GM23338 (cell line): ENCODE measurements around the gene AQP12B. TPM values are rescaled to one million over a fixed set of nuclear protein-coding genes. Genes with fewer than 3 reads are reported as not detected.

Source experiments
- ATAC-seq: fragments of 200-7000 bp; cut with Tn5 transposase; 3 replicates; pipeline ENCODE4 v1.9.1; 2020
- DNase-seq: peaks from one replicate; pipeline ENCODE4 v3.0.0-alpha.2; 2015; ENCODE audit warnings: low spot score
- H2AFZ ChIP-seq: fragments of 200-600 bp; sonication (generic); 2 replicates; pipeline ENCODE4 v1.8.0; 2016; ENCODE audit warnings: antibody characterized with exemption, mild to moderate bottlenecking, moderate library complexity
- H3F3A ChIP-seq: fragments of 200-600 bp; sonication (generic); replicated peaks from 2 replicates; pipeline ENCODE4 v1.8.0; 2017; ENCODE audit warnings: antibody characterized with exemption, mixed run types, low read depth
- H3K27ac ChIP-seq: fragments of 200-600 bp; sonication (generic); 2 replicates; pipeline ENCODE4 v1.6.1; 2016; ENCODE audit warnings: low read depth
- H3K27me3 ChIP-seq: fragments of 200-600 bp; sonication (generic); 2 replicates; pipeline ENCODE4 v1.8.0; 2016; ENCODE audit warnings: mild to moderate bottlenecking, mixed run types, moderate library complexity; ENCODE audit not compliant: insufficient read depth
- H3K36me3 ChIP-seq: fragments of 200-600 bp; sonication (generic); 2 replicates; pipeline ENCODE4 v1.8.0; 2016; ENCODE audit warnings: mild to moderate bottlenecking; ENCODE audit not compliant: insufficient read depth
- H3K4me1 ChIP-seq: fragments of 200-600 bp; sonication (generic); 2 replicates; pipeline ENCODE4 v1.8.0; 2016; ENCODE audit warnings: mild to moderate bottlenecking, moderate library complexity; ENCODE audit not compliant: insufficient read depth
- H3K4me2 ChIP-seq: fragments of 200-600 bp; sonication (generic); 2 replicates; pipeline ENCODE4 v1.7.1; 2017; ENCODE audit warnings: mixed run types
- H3K4me3 ChIP-seq: fragments of 200-600 bp; sonication (generic); 2 replicates; pipeline ENCODE4 v1.6.1; 2016; ENCODE audit warnings: mixed run types
- H3K79me2 ChIP-seq: fragments of 200-600 bp; sonication (generic); replicated peaks from 2 replicates; pipeline ENCODE4 v1.8.0; 2017; ENCODE audit warnings: mild to moderate bottlenecking; ENCODE audit not compliant: insufficient read depth
- H3K9me2 ChIP-seq: fragments of 200-600 bp; sonication (generic); 2 replicates; pipeline ENCODE4 v1.8.0; 2017; ENCODE audit not compliant: insufficient read depth
- H4K20me1 ChIP-seq: fragments of 200-600 bp; sonication (generic); replicated peaks from 2 replicates; pipeline ENCODE4 v1.8.0; 2017; ENCODE audit warnings: mild to moderate bottlenecking; ENCODE audit not compliant: insufficient read depth
- H3K27ac Mint-ChIP-seq: 2 replicates; pipeline ENCODE4 v1.8.0; 2020; ENCODE audit warnings: inconsistent platforms, mild to moderate bottlenecking, moderate library complexity, mixed read lengths
- H3K27me3 Mint-ChIP-seq: 3 replicates; pipeline ENCODE4 v1.8.0; 2022; ENCODE audit warnings: low read depth, mild to moderate bottlenecking, moderate library complexity, mixed read lengths, inconsistent platforms; ENCODE audit not compliant: insufficient read depth, poor library complexity
- H3K36me3 Mint-ChIP-seq: 3 replicates; pipeline ENCODE4 v1.8.0; 2021; ENCODE audit warnings: low read depth, mild to moderate bottlenecking, inconsistent platforms, moderate library complexity, mixed read lengths
- H3K4me1 Mint-ChIP-seq: 3 replicates; pipeline ENCODE4 v1.8.0; 2020; ENCODE audit warnings: mild to moderate bottlenecking, inconsistent platforms, mixed read lengths
- H3K4me3 Mint-ChIP-seq: 3 replicates; pipeline ENCODE4 v1.8.0; 2021; ENCODE audit warnings: moderate library complexity, mild to moderate bottlenecking, inconsistent platforms, mixed read lengths
- H3K9me3 Mint-ChIP-seq: 3 replicates; pipeline ENCODE4 v1.8.0; 2020; ENCODE audit warnings: moderate library complexity, mild to moderate bottlenecking, inconsistent platforms, mixed read lengths
- CREB1 ChIP-seq: fragments of 250-450 bp; sonication (Bioruptor Pico); IDR thresholded peaks from 2 replicates; pipeline ENCODE4 v1.5.0; 2020; ENCODE audit warnings: low read depth, mild to moderate bottlenecking, moderate library complexity
- EZH2 ChIP-seq: fragments of 200-600 bp; sonication (generic); IDR thresholded peaks from one replicate; pipeline ENCODE4 v1.8.0; 2017; ENCODE audit warnings: antibody characterized with exemption, mild to moderate bottlenecking, low read depth; ENCODE audit not compliant: unreplicated experiment
- NANOG ChIP-seq: IDR thresholded peaks from 2 replicates; pipeline ENCODE4 v1.6.1; 2016; ENCODE audit warnings: antibody characterized with exemption, borderline replicate concordance
- POLR2AphosphoS5 ChIP-seq: IDR thresholded peaks from 2 replicates; pipeline ENCODE4 v1.6.1; 2016; ENCODE audit warnings: antibody characterized with exemption, low read depth
- STAT1 ChIP-seq: IDR thresholded peaks from one replicate; pipeline ENCODE4 v1.6.1; 2016; ENCODE audit warnings: antibody characterized with exemption; ENCODE audit not compliant: unreplicated experiment
- ZNF114 ChIP-seq: fragments of 250-450 bp; sonication (Bioruptor Pico); IDR thresholded peaks from 2 replicates; pipeline ENCODE4 v1.5.0; 2020; ENCODE audit warnings: mild to moderate bottlenecking, moderate library complexity
- ZNF331 ChIP-seq: fragments of 250-450 bp; sonication (Bioruptor Pico); IDR thresholded peaks from 2 replicates; pipeline ENCODE4 v1.5.0; 2020; ENCODE audit warnings: low read depth, mild to moderate bottlenecking, moderate library complexity
- polyA plus RNA-seq: library from polyadenylated mRNA; unstranded; fragments of >200 nt; fragmentation: Nextera tagmentation; extraction: Ambion mirVana; gene quantifications from 2 replicates; pipeline ENCODE4 v1.2.1, GENCODE V29; 2016
- total RNA-seq: library from RNA; depleted of rRNA; stranded (reverse); fragments of >200 nt; shearing (Covaris generic); gene quantifications from 2 replicates; pipeline ENCODE4 v1.2.3, GENCODE V29; 2014
- TF ChIP-seq, protein P1 (sequence below): fragments of 250-450 bp; sonication (Bioruptor Pico); IDR thresholded peaks from 2 replicates; pipeline ENCODE4 v1.5.0; 2020; ENCODE audit warnings: mild to moderate bottlenecking, moderate library complexity
- TF ChIP-seq, protein P2 (sequence below): IDR thresholded peaks from 2 replicates; pipeline ENCODE4 v1.6.1; 2016; ENCODE audit warnings: antibody characterized with exemption
- TF ChIP-seq, protein P3 (sequence below), 2 experiments: fragments of 200-600 bp in 1 of 2; sonication (generic) in 1 of 2; conservative IDR thresholded peaks; 2 replicates each; pipeline versions ENCODE4 v1.5.1 to v1.6.1; 2016 to 2017; ENCODE audit warnings: antibody characterized with exemption in 2 of 2, low read depth in 2 of 2, mild to moderate bottlenecking in 2 of 2, moderate library complexity in 1 of 2
- TF ChIP-seq, protein P4 (sequence below): IDR thresholded peaks from one replicate; pipeline ENCODE4 v1.6.1; 2018; ENCODE audit warnings: antibody characterized with exemption; ENCODE audit not compliant: unreplicated experiment

AQP12B gene
- total and polyA plus RNA-seq, 2 experiments from 2014 or later, result not detected

DNA sequence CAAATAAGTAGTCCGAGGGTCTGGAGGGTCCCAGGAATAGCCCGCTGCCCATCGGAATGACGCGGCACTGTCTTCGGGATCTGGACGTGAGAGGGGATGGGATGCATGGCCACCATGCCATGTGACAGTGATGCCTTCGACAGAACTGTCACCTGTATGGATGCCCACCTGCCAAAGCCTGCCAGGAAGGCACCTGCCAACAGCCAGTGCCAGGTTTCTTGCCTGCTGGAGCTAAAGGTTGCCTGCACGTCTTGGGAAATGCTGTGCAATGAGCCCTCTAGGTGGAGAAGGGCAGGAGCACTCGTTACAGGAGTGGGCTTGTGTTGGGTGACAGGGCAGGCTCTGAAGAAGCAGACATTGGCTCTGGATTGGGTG lies 36.9 kb downstream of the AQP12B start (continued):
- TF ChIP-seq, protein P1, sequence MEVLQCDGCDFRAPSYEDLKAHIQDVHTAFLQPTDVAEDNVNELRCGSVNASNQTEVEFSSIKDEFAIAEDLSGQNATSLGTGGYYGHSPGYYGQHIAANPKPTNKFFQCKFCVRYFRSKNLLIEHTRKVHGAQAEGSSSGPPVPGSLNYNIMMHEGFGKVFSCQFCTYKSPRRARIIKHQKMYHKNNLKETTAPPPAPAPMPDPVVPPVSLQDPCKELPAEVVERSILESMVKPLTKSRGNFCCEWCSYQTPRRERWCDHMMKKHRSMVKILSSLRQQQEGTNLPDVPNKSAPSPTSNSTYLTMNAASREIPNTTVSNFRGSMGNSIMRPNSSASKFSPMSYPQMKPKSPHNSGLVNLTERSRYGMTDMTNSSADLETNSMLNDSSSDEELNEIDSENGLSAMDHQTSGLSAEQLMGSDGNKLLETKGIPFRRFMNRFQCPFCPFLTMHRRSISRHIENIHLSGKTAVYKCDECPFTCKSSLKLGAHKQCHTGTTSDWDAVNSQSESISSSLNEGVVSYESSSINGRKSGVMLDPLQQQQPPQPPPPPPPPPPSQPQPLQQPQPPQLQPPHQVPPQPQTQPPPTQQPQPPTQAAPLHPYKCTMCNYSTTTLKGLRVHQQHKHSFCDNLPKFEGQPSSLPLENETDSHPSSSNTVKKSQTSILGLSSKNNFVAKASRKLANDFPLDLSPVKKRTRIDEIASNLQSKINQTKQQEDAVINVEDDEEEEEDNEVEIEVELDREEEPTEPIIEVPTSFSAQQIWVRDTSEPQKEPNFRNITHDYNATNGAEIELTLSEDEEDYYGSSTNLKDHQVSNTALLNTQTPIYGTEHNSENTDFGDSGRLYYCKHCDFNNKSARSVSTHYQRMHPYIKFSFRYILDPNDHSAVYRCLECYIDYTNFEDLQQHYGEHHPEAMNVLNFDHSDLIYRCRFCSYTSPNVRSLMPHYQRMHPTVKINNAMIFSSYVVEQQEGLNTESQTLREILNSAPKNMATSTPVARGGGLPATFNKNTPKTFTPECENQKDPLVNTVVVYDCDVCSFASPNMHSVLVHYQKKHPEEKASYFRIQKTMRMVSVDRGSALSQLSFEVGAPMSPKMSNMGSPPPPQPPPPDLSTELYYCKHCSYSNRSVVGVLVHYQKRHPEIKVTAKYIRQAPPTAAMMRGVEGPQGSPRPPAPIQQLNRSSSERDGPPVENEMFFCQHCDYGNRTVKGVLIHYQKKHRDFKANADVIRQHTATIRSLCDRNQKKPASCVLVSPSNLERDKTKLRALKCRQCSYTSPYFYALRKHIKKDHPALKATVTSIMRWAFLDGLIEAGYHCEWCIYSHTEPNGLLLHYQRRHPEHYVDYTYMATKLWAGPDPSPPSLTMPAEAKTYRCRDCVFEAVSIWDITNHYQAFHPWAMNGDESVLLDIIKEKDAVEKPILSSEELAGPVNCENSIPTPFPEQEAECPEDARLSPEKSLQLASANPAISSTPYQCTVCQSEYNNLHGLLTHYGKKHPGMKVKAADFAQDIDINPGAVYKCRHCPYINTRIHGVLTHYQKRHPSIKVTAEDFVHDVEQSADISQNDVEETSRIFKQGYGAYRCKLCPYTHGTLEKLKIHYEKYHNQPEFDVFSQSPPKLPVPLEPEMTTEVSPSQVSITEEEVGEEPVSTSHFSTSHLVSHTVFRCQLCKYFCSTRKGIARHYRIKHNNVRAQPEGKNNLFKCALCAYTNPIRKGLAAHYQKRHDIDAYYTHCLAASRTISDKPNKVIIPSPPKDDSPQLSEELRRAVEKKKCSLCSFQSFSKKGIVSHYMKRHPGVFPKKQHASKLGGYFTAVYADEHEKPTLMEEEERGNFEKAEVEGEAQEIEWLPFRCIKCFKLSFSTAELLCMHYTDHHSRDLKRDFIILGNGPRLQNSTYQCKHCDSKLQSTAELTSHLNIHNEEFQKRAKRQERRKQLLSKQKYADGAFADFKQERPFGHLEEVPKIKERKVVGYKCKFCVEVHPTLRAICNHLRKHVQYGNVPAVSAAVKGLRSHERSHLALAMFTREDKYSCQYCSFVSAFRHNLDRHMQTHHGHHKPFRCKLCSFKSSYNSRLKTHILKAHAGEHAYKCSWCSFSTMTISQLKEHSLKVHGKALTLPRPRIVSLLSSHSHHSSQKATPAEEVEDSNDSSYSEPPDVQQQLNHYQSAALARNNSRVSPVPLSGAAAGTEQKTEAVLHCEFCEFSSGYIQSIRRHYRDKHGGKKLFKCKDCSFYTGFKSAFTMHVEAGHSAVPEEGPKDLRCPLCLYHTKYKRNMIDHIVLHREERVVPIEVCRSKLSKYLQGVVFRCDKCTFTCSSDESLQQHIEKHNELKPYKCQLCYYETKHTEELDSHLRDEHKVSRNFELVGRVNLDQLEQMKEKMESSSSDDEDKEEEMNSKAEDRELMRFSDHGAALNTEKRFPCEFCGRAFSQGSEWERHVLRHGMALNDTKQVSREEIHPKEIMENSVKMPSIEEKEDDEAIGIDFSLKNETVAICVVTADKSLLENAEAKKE (CRISPR knock-in tag), result no peak
- TF ChIP-seq, protein P2, sequence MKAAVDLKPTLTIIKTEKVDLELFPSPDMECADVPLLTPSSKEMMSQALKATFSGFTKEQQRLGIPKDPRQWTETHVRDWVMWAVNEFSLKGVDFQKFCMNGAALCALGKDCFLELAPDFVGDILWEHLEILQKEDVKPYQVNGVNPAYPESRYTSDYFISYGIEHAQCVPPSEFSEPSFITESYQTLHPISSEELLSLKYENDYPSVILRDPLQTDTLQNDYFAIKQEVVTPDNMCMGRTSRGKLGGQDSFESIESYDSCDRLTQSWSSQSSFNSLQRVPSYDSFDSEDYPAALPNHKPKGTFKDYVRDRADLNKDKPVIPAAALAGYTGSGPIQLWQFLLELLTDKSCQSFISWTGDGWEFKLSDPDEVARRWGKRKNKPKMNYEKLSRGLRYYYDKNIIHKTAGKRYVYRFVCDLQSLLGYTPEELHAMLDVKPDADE, result no peak

DNA sequence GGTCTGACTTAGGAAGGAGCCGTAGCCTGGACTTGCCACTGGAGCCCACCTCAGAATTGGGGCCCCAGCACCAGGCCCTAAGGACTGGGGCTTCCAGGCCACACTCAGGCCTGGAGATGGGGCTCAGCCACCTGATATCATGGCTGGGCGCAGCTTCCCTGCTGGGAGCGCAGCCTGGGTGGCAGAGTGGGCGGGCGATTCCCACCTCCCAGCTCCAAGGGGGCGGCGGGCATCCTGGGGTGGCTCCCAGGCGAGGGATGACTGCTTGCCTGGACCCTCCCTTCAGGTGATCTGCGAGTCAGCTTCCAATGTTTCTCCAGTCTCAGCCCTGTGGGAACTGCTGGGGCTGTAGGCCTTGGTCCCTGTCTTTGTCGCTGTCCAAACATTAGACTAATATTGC lies 37.3 kb downstream of the AQP12B start:
- H3K27me3 ChIP-seq, result no peaks in the 10 kb centered on the region
- no peaks in the 10 kb centered on the region for H4K20me1 ChIP-seq
- peaks cover 13% of the 10 kb centered on the region for H3K27me3 Mint-ChIP-seq
- DNase-seq, result no peak
- H3K4me3 Mint-ChIP-seq, result no peak overlapping the region
- peaks cover 10% of the 10 kb centered on the region for H3K4me1 Mint-ChIP-seq
- H3K79me2 ChIP-seq, result no peaks in the 10 kb centered on the region
- H3K4me3 ChIP-seq, result no peak overlapping the region
- H2AFZ ChIP-seq, result no peak overlapping the region
- no peaks in the 10 kb centered on the region for H3F3A ChIP-seq
- no peak for ATAC-seq
- H3K36me3 ChIP-seq, result no peaks in the 10 kb centered on the region
- H3K4me1 ChIP-seq, result no peaks in the 10 kb centered on the region
- no peaks in the 10 kb centered on the region for H3K9me3 Mint-ChIP-seq
- no peaks in the 10 kb centered on the region for H3K36me3 Mint-ChIP-seq
- H3K27ac ChIP-seq, result no peak overlapping the region
- H3K27ac Mint-ChIP-seq, result no peak overlapping the region
- no peak overlapping the region for H3K4me2 ChIP-seq
- no peaks in the 10 kb centered on the region for H3K9me2 ChIP-seq
- TF ChIP-seq NANOG (no peak), ZNF331 (CRISPR knock-in tag) (no peak), POLR2AphosphoS5 (no peak), EZH2 (no peak), CREB1 (no peak), STAT1 (no peak), ZNF114 (CRISPR knock-in tag) (no peak)
- TF ChIP-seq, protein P3, sequence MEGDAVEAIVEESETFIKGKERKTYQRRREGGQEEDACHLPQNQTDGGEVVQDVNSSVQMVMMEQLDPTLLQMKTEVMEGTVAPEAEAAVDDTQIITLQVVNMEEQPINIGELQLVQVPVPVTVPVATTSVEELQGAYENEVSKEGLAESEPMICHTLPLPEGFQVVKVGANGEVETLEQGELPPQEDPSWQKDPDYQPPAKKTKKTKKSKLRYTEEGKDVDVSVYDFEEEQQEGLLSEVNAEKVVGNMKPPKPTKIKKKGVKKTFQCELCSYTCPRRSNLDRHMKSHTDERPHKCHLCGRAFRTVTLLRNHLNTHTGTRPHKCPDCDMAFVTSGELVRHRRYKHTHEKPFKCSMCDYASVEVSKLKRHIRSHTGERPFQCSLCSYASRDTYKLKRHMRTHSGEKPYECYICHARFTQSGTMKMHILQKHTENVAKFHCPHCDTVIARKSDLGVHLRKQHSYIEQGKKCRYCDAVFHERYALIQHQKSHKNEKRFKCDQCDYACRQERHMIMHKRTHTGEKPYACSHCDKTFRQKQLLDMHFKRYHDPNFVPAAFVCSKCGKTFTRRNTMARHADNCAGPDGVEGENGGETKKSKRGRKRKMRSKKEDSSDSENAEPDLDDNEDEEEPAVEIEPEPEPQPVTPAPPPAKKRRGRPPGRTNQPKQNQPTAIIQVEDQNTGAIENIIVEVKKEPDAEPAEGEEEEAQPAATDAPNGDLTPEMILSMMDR (conservative IDR thresholded peaks at IDR 0.05; ENCODE audit: low read depth in 2 of 2), result no peak
- TF ChIP-seq, protein P2, result no peak
- TF ChIP-seq, protein P4, sequence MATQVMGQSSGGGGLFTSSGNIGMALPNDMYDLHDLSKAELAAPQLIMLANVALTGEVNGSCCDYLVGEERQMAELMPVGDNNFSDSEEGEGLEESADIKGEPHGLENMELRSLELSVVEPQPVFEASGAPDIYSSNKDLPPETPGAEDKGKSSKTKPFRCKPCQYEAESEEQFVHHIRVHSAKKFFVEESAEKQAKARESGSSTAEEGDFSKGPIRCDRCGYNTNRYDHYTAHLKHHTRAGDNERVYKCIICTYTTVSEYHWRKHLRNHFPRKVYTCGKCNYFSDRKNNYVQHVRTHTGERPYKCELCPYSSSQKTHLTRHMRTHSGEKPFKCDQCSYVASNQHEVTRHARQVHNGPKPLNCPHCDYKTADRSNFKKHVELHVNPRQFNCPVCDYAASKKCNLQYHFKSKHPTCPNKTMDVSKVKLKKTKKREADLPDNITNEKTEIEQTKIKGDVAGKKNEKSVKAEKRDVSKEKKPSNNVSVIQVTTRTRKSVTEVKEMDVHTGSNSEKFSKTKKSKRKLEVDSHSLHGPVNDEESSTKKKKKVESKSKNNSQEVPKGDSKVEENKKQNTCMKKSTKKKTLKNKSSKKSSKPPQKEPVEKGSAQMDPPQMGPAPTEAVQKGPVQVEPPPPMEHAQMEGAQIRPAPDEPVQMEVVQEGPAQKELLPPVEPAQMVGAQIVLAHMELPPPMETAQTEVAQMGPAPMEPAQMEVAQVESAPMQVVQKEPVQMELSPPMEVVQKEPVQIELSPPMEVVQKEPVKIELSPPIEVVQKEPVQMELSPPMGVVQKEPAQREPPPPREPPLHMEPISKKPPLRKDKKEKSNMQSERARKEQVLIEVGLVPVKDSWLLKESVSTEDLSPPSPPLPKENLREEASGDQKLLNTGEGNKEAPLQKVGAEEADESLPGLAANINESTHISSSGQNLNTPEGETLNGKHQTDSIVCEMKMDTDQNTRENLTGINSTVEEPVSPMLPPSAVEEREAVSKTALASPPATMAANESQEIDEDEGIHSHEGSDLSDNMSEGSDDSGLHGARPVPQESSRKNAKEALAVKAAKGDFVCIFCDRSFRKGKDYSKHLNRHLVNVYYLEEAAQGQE, result no peak
